Measurements from ENCODE around the gene AGRN. TPM values are rescaled to one million over a fixed set of nuclear protein-coding genes. Genes with fewer than 3 reads are reported as not detected.
"Not testable (repeated sequence)": the region's sequence is repeated elsewhere in the genome, so short reads cannot be mapped to it uniquely, and the experiment has no call there.

The AGRN gene
- total RNA-seq, 1 donor from 2014 or later, result 34.1 TPM

GRCh38 chr1:975896-976683 is 43.8 kb upstream of the AGRN start:
- H3K36me3 Mint-ChIP-seq, result peaks cover 3% of the 10 kb centered on the region
- no peak overlapping the region for H3K9ac ChIP-seq

DNA sequence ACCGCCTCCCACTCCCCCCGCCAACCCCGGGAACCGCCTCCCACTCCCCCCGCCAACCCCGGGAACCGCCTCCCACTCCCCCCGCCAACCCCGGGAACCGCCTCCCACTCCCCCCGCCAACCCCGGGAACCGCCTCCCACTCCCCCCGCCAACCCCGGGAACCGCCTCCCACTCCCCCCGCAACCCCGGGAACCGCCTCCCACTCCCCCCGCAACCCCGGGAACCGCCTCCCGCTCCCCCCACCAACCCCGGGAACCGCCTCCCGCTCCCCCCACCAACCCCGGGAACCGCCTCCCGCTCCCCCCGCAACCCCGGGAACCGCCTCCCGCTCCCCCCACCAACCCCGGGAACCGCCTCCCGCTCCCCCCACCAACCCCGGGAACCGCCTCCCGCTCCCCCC is 43.1 kb upstream of the AGRN start:
- H3K36me3 Mint-ChIP-seq; H3K9me3 Mint-ChIP-seq; H3K79me2 ChIP-seq (ENCODE audit: low read depth); H3K4me3 ChIP-seq; H3F3A ChIP-seq (ENCODE audit: low read depth); H3K36me3 ChIP-seq; H3K4me1 Mint-ChIP-seq; H3K27ac ChIP-seq; H3K9me3 ChIP-seq (ENCODE audit: low read depth); H3K27ac Mint-ChIP-seq; H3K4me2 ChIP-seq; H2AFZ ChIP-seq (replicated peaks); H3K4me3 Mint-ChIP-seq; H3K9ac ChIP-seq; DNase-seq (ENCODE audit: low spot score); H4K20me1 ChIP-seq (ENCODE audit: low read depth); H3K4me1 ChIP-seq: not testable (repeated sequence)
- H3K27me3 Mint-ChIP-seq (ENCODE audit: insufficient read depth, low read depth), result peaks cover 21% of the 10 kb centered on the region
- peaks cover 63% of the 10 kb centered on the region for H3K27me3 ChIP-seq

More at GRCh38 chr1:975896-976683, 43.8 kb upstream of the AGRN start:
- peaks cover 25% of the 10 kb centered on the region for H3K27me3 Mint-ChIP-seq (ENCODE audit: insufficient read depth, low read depth)
- H2AFZ ChIP-seq (replicated peaks), result peak overlapping the region; percentile 87
- peak overlapping the region; percentile 69 for H3K4me3 Mint-ChIP-seq
- H3F3A ChIP-seq (ENCODE audit: low read depth), result peaks cover 7% of the 10 kb centered on the region
- no peaks in the 10 kb centered on the region for H3K79me2 ChIP-seq (ENCODE audit: low read depth)
- no peaks in the 10 kb centered on the region for H3K4me1 ChIP-seq
- peaks cover 4% of the 10 kb centered on the region for H3K9me3 Mint-ChIP-seq
- H3K9me3 ChIP-seq (ENCODE audit: low read depth), result no peaks in the 10 kb centered on the region
- no peak for TF ChIP-seq EZH2 (IDR thresholded peaks at IDR 0.05)
- peak; percentile 37 for TF ChIP-seq EZH2phosphoT487 (IDR thresholded peaks at IDR 0.05)
- TF ChIP-seq CTCF (IDR thresholded peaks at IDR 0.05), result peak; percentile 70
- no peak overlapping the region for H3K27ac Mint-ChIP-seq
- peak overlapping the region; percentile 71 for H3K4me2 ChIP-seq
- peaks cover 63% of the 10 kb centered on the region for H3K27me3 ChIP-seq
- H4K20me1 ChIP-seq (ENCODE audit: low read depth), result no peaks in the 10 kb centered on the region
- peak; percentile 89 for DNase-seq (ENCODE audit: low spot score)
- no peak overlapping the region for H3K27ac ChIP-seq
- no peaks in the 10 kb centered on the region for H3K36me3 ChIP-seq
- H3K4me3 ChIP-seq, result peak overlapping the region; percentile 26
- H3K4me1 Mint-ChIP-seq, result peaks cover 8% of the 10 kb centered on the region

DNA sequence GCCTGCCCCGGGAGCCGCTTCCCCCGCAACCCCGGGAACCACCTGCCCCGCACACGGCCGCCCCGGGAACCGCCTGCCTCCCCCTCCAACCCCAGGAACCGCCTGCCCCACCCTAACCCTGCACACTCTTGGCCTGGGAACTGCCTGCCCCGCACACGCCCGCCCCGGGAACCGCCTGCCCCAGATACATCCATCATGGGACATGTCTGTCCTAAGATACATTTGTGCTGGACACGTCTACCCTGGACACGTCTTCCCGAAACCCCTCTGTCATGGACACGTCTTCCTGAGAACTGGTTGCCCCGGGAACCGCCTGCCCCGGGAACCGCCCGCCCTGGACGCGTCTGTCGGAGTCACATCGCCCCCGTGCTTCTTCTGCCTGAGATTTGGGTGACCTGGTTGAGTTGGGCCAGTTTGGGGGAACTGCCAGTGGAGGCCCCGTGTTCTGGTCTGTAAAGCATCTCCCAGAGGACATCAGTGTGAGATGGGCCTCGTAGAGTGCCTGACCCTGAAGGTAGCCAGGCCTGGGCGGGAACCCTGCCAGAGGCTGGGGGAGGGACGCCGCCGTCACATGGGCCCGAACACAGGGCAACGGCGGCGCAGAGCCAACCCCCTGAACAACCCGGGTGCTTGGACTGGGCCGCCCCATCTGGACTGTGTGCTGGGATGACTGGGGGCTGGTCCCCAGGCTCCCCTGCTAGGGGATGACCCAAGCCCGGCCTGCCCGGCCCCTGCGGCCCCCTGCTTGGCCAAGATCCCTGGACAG is 41.7 kb upstream of the AGRN start:
- no peak for DNase-seq (ENCODE audit: low spot score)
- no peaks in the 10 kb centered on the region for H3K36me3 ChIP-seq
- TF ChIP-seq CTCF (IDR thresholded peaks at IDR 0.05) (no peak), EZH2phosphoT487 (IDR thresholded peaks at IDR 0.05) (no peak), EZH2 (IDR thresholded peaks at IDR 0.05) (no peak)
- no peak overlapping the region for H3K9ac ChIP-seq
- peak overlapping the region; percentile 94 for H3K27ac Mint-ChIP-seq
- H3K27me3 Mint-ChIP-seq (ENCODE audit: insufficient read depth, low read depth), result peaks cover 20% of the 10 kb centered on the region
- no peaks in the 10 kb centered on the region for H4K20me1 ChIP-seq (ENCODE audit: low read depth)
- no peak overlapping the region for H3K27ac ChIP-seq
- no peaks in the 10 kb centered on the region for H3K79me2 ChIP-seq (ENCODE audit: low read depth)
- H3K9me3 ChIP-seq (ENCODE audit: low read depth), result no peaks in the 10 kb centered on the region
- peaks cover 9% of the 10 kb centered on the region for H3K4me1 Mint-ChIP-seq
- H3F3A ChIP-seq (ENCODE audit: low read depth), result peaks cover 7% of the 10 kb centered on the region
- H3K9me3 Mint-ChIP-seq, result peaks cover 4% of the 10 kb centered on the region
- no peaks in the 10 kb centered on the region for H3K4me1 ChIP-seq
- H3K4me3 ChIP-seq, result no peak overlapping the region
- H3K4me3 Mint-ChIP-seq, result peak overlapping the region; percentile 78
- H3K36me3 Mint-ChIP-seq, result peaks cover 3% of the 10 kb centered on the region
- H3K27me3 ChIP-seq, result peaks cover 63% of the 10 kb centered on the region
- H2AFZ ChIP-seq (replicated peaks), result no peak overlapping the region
- no peak overlapping the region for H3K4me2 ChIP-seq
